22Rv1 (cell line): ENCODE results near the gene RAB34.
A peak's percentile ranks its signal among the peaks of the same experiment; 100 is the strongest.

Experiments used
- ZFX ChIP-seq: fragments of 450-650 bp; IDR thresholded peaks from 2 replicates; pipeline ENCODE4 v1.6.1; 2017; ENCODE audit warnings: antibody characterized with exemption, borderline replicate concordance
- TF ChIP-seq, protein P1 (sequence below): fragments of 450-650 bp; IDR thresholded peaks from 2 replicates; pipeline ENCODE4 v1.5.1; 2017; ENCODE audit warnings: mild to moderate bottlenecking

GRCh38 chr17:28714281-28714680 is 3.4 kb downstream of the RAB34 start:
- TF ChIP-seq, protein P1, sequence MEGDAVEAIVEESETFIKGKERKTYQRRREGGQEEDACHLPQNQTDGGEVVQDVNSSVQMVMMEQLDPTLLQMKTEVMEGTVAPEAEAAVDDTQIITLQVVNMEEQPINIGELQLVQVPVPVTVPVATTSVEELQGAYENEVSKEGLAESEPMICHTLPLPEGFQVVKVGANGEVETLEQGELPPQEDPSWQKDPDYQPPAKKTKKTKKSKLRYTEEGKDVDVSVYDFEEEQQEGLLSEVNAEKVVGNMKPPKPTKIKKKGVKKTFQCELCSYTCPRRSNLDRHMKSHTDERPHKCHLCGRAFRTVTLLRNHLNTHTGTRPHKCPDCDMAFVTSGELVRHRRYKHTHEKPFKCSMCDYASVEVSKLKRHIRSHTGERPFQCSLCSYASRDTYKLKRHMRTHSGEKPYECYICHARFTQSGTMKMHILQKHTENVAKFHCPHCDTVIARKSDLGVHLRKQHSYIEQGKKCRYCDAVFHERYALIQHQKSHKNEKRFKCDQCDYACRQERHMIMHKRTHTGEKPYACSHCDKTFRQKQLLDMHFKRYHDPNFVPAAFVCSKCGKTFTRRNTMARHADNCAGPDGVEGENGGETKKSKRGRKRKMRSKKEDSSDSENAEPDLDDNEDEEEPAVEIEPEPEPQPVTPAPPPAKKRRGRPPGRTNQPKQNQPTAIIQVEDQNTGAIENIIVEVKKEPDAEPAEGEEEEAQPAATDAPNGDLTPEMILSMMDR, result peak; percentile 17
- no peak for TF ChIP-seq ZFX
